NCI-H1092 treated with DMSO at 0.1 percent for 48 hours (cell line): ENCODE results near the gene CDCP1.
"Not testable (repeated sequence)": the region's sequence is repeated elsewhere in the genome, so short reads cannot be mapped to it uniquely, and the experiment has no call there.

Experiments
- DNase-seq: peaks from one replicate; lab custom pipeline; 2025; lab: John Stamatoyannopoulos, UW

CDCP1 gene

GRCh38 chr3:45084361-45084760 is 61.8 kb downstream of the CDCP1 start:
- DNase-seq = no peak

DNA sequence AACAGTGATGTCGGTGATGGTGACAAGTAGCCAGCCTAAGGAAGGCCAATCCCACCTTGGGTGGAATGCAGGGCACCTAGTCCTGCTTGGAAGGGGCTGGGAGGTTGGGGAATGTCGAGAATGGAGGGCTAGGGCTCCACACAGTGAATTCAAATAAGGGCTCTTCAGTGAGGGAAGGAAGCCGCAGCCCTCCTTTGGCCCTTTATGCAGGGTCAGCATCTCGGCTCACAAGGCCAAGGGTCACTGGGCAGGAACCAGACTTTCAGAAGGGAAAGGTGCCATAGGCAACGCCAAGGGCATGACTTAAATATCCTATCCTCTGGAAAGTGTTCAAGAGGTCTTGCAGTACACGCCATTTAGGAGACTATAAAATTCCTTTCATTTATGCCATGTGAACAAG is 63.2 kb downstream of the CDCP1 start:
- DNase-seq = no peak

DNA sequence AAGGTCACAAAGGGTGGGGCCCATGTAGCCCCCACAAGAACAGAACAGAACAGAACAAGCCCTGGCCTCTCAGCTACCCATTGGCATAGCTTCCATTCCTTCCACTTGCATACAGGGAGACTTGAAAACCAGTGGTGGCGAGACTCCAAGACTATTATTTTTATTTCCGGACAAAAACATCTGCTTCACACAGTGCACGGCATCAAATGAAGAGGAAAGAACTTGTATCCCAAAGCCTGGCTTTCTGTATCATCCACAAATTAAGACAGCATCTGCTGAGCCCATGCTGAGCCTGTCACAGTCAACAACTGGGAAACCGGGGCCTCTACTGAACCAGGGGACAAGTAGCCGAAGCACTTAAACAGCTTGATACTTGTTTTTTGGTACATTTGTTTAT is 64.0 kb downstream of the CDCP1 start:
- DNase-seq = no peak

GRCh38 chr3:45081506-45082141 is 64.6 kb downstream of the CDCP1 start:
- no peak for DNase-seq

DNA sequence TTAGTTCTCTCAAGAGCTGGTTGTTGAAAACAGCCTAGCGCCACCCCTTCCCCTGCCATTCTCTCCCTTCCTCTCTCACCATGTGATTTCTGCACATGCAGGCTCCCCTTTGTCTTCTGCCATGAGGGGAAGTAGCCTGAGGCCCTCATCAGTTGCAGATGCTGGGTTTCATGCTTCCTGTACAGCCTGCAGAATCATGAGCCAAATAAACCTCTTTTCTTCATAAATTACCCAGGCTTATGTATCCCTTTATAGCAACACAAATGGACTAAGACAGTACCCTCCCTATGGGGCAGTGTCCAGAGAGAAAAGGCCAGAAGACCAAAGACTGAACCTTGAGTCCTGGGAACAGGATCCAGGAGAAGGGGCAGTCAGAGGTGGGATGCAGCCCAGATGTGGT is 65.4 kb downstream of the CDCP1 start:
- DNase-seq = no peak

DNA sequence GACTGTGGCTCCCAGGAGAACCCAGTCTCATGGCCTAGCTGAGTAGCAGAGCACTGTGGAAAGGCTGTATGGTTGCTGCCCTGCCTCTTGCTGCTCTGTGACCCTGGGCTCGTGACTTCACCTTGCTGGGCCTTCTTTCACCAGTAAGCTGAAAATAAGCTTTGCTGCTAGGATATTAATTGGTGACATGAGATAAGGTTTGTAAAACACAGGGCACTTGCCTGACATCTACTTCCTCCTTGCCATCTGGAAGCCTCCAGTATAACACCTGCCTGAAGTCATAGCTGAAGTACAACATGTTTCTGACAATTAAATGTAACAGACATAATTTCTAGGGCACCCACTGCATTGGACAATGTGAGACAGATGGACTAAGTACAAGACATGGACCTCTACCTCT is 66.5 kb downstream of the CDCP1 start:
- no peak for DNase-seq

DNA sequence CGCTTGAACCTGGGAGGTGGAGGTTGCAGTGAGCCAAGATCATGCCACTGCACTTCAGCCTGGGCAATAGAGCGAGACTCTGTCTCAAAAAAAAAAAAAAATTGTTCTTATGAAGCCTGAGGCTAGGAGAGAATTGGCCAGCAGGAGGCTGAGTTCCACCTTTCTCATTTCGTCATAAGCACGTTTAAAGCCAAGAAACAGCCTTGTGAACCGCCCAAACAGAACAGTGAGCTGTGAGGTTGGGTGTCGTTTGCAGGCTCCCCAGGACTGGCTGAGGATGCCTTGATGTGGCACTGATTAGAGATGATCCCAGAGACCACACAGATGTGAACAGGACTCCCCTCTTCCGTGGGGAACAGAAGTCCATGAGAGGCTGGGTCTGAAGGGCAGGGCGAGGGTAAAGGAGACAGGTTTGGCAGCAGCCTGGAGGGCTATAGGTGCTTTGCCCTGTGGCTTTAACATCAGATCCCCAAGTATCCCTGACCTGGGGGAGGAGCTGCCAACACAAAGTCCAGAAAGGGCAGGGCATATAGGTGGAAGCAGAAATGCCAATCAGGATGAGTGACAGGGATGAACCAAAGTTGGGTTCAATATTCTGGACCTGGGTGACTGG is 67.2 kb downstream of the CDCP1 start:
- DNase-seq = no peak

- not testable (repeated sequence) for DNase-seq
These were observed 67.9 kb downstream of the CDCP1 start for GRCh38 chr3:45078256-45078655.

- no peak for DNase-seq
These were observed 70.2 kb downstream of the CDCP1 start for GRCh38 chr3:45075821-45076625.

- no peak for DNase-seq
These were observed 75.1 kb downstream of the CDCP1 start for GRCh38 chr3:45071075-45071474.

DNA sequence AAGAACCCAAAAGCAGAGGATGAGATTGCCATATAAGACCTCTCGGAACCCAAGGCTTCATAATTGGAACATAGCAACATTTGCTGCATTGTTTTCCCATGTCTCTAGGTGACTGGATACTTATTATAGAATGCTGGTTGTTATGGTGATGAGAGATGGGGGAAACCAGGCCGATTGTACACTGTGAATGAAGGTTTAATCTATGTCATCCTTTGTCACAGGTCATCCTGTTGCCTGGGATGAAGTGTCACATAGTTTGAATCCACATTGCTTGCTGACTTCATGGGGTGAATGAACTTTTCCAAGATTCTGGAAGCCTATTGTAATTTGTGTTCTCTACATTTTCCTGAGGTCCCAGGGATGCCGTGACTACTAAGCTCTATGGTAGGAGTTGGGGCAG is 78.2 kb downstream of the CDCP1 start:
- DNase-seq = no peak

GRCh38 chr3:45067486-45067885 is 78.7 kb downstream of the CDCP1 start:
- DNase-seq = no peak

- DNase-seq = no peak
These were observed 79.9 kb downstream of the CDCP1 start for GRCh38 chr3:45066109-45066801.

GRCh38 chr3:45065373-45065720 is 80.8 kb downstream of the CDCP1 start:
- DNase-seq = no peak

DNA sequence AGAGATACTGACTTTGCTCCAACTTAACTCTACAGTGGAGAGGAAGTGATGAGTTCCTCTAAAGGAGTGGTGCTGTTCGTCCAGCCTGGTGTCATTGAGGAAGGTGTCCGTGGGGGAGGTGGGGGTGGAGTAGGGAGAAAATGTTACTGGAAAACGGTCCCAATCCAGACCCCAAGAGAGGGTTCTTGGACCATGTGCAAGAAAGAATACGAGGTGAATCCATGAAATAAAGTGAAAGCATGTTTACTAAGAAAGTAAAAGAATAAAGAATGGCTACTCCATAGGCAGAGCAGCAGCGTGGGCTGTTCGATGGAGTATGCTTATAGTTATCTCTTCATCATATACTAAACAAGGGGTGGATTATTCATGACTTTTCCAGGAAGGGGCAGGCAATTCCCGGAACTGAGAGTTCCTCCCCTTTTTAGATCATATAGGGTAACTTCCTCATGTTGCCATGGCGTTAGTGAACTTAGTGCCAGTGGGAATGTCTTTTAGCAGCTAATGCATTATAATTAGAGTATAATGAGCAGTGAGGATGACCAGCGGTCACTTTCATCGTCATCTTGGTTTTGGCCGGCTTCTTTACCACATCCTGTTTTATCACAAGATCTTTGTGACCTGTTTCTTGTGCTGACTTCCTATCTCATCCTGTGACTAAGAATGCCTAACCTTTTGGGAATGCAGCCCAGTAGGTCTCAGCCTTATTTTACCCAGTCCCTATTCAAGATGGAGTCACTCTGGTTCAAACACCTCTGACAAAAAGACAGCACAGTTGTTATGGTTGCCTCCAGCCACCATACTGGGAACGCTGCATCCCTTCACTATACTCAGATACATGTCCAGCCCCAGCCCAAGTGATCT is 81.4 kb downstream of the CDCP1 start:
- no peak for DNase-seq

GRCh38 chr3:45062697-45063070 is 83.5 kb downstream of the CDCP1 start:
- DNase-seq = no peak

DNA sequence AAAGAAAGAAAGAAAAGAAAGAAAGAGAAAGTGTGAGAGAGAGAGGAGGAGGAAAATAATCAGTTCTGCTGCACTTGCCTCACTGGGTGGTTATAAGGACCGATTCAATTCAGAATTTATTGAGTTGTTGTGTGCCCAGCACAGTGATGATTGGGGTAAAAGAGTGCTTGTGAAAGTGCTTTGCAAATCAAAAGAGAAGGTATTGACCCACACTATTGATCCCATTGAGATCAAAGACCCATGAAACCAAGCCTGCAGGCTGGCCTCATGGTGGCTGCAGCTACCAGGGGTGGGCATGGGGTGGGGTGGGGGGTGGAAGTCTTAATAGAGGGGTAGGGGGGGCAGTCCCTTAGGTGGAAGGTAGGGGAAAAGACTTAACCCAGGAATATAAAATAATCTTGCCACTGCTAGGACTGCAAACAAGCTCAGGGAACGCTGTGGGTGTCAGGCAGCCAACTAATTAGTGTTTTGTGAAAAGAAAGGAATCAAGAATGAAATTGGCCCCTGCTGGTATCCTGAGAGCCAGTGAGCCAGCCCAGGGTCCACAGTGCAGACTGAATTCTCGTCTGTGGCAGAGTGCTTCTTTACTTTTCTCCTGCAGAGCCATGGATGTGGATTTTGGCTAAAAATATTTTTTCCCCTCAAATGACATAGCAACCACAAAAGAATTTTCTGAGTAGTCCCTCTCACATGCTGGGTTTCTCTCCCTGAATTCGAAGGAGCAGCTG is 85.8 kb downstream of the CDCP1 start:
- no peak for DNase-seq

DNA sequence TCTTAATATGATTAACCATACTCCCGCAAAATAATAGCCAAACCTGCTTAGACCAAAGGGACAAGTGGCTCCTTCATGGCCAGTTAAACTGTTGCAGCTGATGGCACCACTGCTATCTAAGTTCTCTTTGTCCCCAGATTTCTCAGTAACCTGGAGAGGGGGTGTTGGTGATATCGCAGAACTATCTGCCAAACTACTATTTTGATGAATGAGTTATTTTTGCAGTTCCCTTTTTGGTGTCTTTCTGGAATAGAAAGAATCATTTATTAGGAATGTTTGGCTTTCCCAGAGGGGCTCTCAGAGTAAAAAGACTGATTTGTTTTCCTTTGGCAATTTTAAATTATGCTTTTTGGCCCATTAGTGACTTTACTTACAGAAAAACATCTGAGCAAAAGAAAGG is 87.0 kb downstream of the CDCP1 start:
- DNase-seq = no peak

GRCh38 chr3:45057557-45057956 is 88.6 kb downstream of the CDCP1 start:
- no peak for DNase-seq

DNA sequence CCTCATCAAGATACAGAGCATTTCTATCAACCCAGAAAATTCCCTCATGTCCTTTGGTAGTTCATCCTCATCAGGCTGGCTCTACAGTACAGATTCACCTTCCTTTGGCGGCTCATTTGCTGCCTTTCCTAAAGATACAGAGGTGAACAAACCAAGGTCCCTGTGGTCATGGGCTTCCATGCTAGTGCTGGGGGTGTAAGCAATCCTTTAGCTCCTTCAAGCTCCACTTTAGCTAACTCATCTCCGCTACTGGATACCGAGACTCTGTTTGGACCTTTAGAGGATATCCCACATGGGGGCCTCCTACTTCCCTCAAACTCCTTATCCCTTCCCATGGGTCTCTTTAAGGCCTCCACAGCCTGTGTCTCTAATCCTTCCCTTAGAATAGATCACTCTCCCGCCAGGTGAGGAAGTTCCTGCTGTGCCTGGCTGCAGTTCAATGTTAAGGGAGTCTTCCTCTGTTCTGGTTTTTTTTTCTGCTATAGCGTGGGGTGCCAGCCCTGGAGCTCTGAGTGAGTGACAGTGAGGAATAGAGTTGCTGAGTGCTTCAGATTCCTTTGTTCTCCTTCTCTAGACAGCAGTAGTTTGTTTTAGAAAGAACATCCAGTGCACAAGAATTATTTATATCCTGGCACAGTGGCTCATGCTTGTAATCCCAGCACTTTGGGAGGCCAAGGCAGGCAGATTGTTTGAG is 89.4 kb downstream of the CDCP1 start:
- no peak for DNase-seq
